Astrocyte of the spinal cord (primary cell): ENCODE results near the gene UNC119B.

ENCODE experiments used
- DNase-seq: peaks from one replicate; pipeline ENCODE4 v3.0.0; 2011; ENCODE audit warnings: low read depth, low spot score
- H3K4me3 ChIP-seq: 2 replicates; pipeline ENCODE4 v1.5.1; 2011; ENCODE audit warnings: low read depth, mild to moderate bottlenecking, low read length, moderate library complexity
- in situ Hi-C: cut with HindIII; loops from 2 replicates; pipeline ENCODE4 v1.10.0; 2017; ENCODE audit warnings: low sequenced_read_pairs
- TF ChIP-seq, protein P1 (sequence below): IDR thresholded peaks from 2 replicates; pipeline ENCODE4 v1.5.1; 2012; ENCODE audit warnings: low read depth, mild to moderate bottlenecking, low read length, inconsistent platforms

Gene UNC119B

GRCh38 chr12:120720987-120721801, 10.9 kb downstream of the UNC119B start:
- DNase-seq, result no peak
- in situ Hi-C loops, result no loop called here
- TF ChIP-seq, protein P1, sequence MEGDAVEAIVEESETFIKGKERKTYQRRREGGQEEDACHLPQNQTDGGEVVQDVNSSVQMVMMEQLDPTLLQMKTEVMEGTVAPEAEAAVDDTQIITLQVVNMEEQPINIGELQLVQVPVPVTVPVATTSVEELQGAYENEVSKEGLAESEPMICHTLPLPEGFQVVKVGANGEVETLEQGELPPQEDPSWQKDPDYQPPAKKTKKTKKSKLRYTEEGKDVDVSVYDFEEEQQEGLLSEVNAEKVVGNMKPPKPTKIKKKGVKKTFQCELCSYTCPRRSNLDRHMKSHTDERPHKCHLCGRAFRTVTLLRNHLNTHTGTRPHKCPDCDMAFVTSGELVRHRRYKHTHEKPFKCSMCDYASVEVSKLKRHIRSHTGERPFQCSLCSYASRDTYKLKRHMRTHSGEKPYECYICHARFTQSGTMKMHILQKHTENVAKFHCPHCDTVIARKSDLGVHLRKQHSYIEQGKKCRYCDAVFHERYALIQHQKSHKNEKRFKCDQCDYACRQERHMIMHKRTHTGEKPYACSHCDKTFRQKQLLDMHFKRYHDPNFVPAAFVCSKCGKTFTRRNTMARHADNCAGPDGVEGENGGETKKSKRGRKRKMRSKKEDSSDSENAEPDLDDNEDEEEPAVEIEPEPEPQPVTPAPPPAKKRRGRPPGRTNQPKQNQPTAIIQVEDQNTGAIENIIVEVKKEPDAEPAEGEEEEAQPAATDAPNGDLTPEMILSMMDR, result no peak
- no peak overlapping the region for H3K4me3 ChIP-seq

- in situ Hi-C loops, result no loop called here
- H3K4me3 ChIP-seq, result no peak overlapping the region
- TF ChIP-seq, protein P1, result no peak
- DNase-seq, result no peak
These were observed 11.6 kb downstream of the UNC119B start for GRCh38 chr12:120721866-120722265.

DNA sequence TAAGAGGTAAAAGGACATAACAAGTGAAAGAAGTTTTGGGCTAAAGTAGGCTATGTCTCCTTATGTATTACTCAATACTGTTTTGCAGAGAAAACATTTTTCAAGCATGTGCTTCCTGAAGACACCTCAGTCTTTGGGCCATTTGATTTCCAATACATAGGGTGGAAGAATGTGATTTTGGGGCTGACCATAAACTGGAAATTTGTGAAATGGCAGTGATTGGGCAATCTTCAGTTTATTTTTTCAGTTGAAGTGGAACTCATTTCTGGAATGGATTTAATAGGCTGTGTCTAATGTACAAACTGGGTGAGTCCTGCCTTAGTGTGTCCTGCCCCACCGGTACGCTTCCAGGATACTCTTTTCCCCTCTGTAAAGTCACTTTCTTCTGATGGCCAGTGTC, 12.5 kb downstream of the UNC119B start:
- TF ChIP-seq, protein P1, result no peak
- DNase-seq, result no peak
- in situ Hi-C loops, result no loop called here
- no peak overlapping the region for H3K4me3 ChIP-seq

GRCh38 chr12:120724720-120725119, 14.5 kb downstream of the UNC119B start:
- TF ChIP-seq, protein P1, result no peak
- in situ Hi-C loops, result no loop called here
- DNase-seq, result no peak
- H3K4me3 ChIP-seq, result no peak overlapping the region

GRCh38 chr12:120725151-120725658, 14.9 kb downstream of the UNC119B start:
- in situ Hi-C loops, result no loop called here
- peak overlapping the region; percentile 47 for H3K4me3 ChIP-seq
- peak; percentile 3 for DNase-seq
- TF ChIP-seq, protein P1, result no peak

DNA sequence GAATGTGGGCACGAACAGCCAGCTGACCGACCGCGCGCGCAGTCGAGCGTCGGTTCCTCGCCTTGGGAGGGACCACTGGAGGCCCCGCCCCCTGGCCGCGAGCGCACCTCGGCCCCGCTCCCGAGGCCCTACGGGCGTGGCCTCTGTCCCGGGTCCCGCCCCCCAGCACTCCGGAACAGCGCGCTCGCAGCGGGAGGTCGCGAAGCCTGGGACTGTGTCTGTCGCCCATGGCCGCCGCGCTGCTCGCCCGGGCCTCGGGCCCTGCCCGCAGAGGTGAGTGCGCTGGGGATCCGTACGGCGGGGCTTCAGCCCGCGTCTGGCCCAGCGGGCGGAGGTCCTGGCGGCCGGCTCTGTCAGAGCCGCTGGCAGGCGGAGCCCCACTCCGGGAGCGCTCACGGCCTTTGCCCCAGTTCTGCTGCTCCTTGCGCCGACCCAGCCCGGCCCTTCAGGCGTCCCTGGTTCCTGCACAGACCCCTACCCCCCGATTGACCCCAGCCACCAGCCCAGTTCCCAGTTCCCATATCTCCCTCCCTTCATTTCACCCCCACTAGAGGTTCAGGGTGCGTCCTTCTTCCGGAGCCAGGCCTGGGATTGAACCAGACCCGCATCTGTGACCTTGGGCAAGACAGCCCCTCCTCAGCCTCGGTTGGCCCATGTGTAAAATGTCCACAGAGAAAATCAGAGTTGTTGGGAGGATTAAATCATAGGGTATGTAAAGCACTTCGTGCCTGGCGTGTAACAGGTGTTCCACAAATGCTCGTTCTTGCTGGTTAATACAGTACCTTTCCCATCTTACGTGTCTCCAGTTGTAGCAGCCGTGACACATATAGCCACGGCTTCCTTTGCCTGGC, 15.6 kb downstream of the UNC119B start, which contains the start of gene ACADS:
ACADS (plus strand) TSS at position 168 of the 851 bp plus-strand sequence; CDS start at position 228, 60 bp downstream.
- in situ Hi-C loops, result no loop called here
- TF ChIP-seq, protein P1, result no peak
- peak; percentile 78 for DNase-seq
- peak within 1 kb of the TSS; percentile 47 for H3K4me3 ChIP-seq
